PC-3 (cell line): ENCODE results near the gene EXOC4.

ENCODE experiments used
- CTCF ChIP-seq: fragments of 300-600 bp; sonication (generic); conservative IDR thresholded peaks from 2 replicates; pipeline ENCODE4 v1.5.1; 2017; ENCODE audit warnings: antibody characterized with exemption, low read depth, mild to moderate bottlenecking, low read length
- EZH2 ChIP-seq: fragments of 300-600 bp; sonication (generic); IDR thresholded peaks from one replicate; pipeline ENCODE4 v1.6.1; 2017; ENCODE audit warnings: antibody characterized with exemption, mild to moderate bottlenecking, low read length; ENCODE audit not compliant: unreplicated experiment
- EZH2phosphoT487 ChIP-seq: fragments of 300-600 bp; sonication (generic); IDR thresholded peaks from 2 replicates; pipeline ENCODE4 v1.6.1; 2018; ENCODE audit warnings: mild to moderate bottlenecking, antibody characterized with exemption, low read length, borderline replicate concordance

- no peak for TF ChIP-seq CTCF
- no peak for TF ChIP-seq EZH2
- no peak for TF ChIP-seq EZH2phosphoT487
These were observed 698.0 kb downstream of the EXOC4 start for GRCh38 chr7:133950855-133951254.
